ENCODE data around the gene SH3RF3.

Gene SH3RF3

GRCh38 chr2:109438146-109438545 lies 309.1 kb downstream of the SH3RF3 start:
- Mint-ChIP-seq H3K27ac (ENCODE audit: low read depth) (no peak overlapping the region), H3K36me3 (ENCODE audit: insufficient read depth) (no peaks in the 10 kb centered on the region), H3K9me3 (peaks cover 13% of the 10 kb centered on the region), H3K27me3 (peaks cover 49% of the 10 kb centered on the region), H3K4me1 (no peaks in the 10 kb centered on the region), H3K4me3 (no peak overlapping the region)
- DNase-seq (ENCODE audit: low spot score in 2 of 2) (no peak), ATAC-seq (replicated peaks; ENCODE audit: extremely low read depth, poor library complexity, severe bottlenecking) (no peak)

DNA sequence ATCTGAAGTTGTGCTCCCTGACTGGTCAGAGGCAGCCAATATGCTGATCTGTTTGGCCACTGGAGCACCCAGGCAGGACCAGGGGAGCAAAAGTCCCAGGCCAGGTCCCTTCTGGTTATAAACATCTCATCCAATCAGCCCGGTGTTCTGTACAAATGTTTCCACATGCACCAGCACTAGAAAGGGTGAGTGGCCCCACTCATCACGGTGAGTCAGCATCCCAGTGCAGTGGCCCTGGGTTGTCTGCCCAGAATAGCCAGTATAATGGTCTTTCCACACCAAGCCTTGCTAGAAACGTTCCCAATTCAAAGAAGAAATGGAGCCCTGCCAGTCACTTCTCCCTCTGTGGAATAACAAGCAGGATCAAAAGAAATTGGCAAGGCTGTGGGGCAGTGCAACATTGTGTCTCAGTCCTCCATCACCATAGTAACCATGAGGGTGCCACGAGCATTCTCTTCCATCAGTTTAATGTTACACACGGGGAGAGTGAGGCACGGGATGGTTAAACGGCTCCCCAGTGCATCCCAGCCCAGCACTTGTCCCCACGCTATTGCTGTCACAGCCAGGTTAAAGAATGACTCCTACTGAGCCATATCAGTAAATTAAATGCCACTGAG lies 309.9 kb downstream of the SH3RF3 start:
- H3K9me3 Mint-ChIP-seq = peaks cover 13% of the 10 kb centered on the region
- no peak overlapping the region for H3K27ac Mint-ChIP-seq (ENCODE audit: low read depth)
- no peak overlapping the region for H3K4me3 Mint-ChIP-seq
- DNase-seq (ENCODE audit: low spot score in 2 of 2) (no peak), ATAC-seq (replicated peaks; ENCODE audit: extremely low read depth, poor library complexity, severe bottlenecking) (no peak)
- peaks cover 49% of the 10 kb centered on the region for H3K27me3 Mint-ChIP-seq
- no peaks in the 10 kb centered on the region for H3K36me3 Mint-ChIP-seq (ENCODE audit: insufficient read depth)
- H3K4me1 Mint-ChIP-seq = no peaks in the 10 kb centered on the region

DNA sequence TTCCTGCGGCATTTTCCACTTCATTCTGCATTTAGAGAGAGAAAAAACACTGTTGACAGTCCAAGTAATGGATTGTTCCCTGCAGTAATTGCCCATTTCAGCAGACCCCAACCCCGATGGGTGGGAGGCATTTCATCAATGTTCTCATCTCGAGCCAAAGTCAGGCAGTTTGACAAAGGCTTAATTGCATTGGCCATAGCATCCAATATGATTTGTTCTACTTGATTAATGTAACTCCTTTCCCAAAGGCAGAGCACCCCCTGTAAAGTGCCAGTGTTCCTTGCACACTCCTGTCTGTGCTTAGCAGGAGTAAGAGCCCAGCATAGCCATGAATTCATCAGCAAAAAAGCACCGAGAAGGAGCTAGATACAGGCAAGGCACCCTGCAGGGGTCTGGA lies 310.4 kb downstream of the SH3RF3 start:
- Mint-ChIP-seq H3K36me3 (ENCODE audit: insufficient read depth) (no peaks in the 10 kb centered on the region), H3K27me3 (peaks cover 44% of the 10 kb centered on the region), H3K4me1 (no peaks in the 10 kb centered on the region), H3K9me3 (peaks cover 14% of the 10 kb centered on the region), H3K4me3 (no peak overlapping the region), H3K27ac (ENCODE audit: low read depth) (no peak overlapping the region)
- no peak for DNase-seq (ENCODE audit: low spot score in 2 of 2)
- no peak for ATAC-seq (replicated peaks; ENCODE audit: extremely low read depth, poor library complexity, severe bottlenecking)

DNA sequence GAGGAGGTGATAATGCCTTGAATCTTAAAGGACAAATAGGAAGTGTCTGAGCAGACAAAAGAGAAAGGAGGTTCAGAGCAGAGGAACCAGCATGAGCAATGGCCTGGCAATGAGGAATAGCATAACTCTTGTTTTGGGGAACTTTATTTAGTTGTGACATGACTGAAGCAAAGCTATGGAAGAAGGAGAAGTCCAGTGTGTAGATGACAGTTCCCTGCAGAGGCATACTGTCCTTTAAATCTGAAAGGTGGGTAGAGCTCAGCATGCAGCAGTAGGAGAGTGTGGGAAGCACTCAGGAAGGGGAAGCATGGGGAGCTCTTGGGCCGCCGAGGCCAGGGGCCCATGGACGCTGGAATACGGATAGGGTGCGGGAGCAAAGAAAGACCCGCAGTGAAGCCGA lies 311.0 kb downstream of the SH3RF3 start:
- ATAC-seq (replicated peaks; ENCODE audit: extremely low read depth, poor library complexity, severe bottlenecking) (no peak), DNase-seq (ENCODE audit: low spot score in 2 of 2) (no peak)
- Mint-ChIP-seq H3K4me3 (no peak overlapping the region), H3K27ac (ENCODE audit: low read depth) (no peak overlapping the region), H3K36me3 (ENCODE audit: insufficient read depth) (no peaks in the 10 kb centered on the region), H3K4me1 (no peaks in the 10 kb centered on the region), H3K27me3 (peaks cover 38% of the 10 kb centered on the region), H3K9me3 (peaks cover 20% of the 10 kb centered on the region)

DNA sequence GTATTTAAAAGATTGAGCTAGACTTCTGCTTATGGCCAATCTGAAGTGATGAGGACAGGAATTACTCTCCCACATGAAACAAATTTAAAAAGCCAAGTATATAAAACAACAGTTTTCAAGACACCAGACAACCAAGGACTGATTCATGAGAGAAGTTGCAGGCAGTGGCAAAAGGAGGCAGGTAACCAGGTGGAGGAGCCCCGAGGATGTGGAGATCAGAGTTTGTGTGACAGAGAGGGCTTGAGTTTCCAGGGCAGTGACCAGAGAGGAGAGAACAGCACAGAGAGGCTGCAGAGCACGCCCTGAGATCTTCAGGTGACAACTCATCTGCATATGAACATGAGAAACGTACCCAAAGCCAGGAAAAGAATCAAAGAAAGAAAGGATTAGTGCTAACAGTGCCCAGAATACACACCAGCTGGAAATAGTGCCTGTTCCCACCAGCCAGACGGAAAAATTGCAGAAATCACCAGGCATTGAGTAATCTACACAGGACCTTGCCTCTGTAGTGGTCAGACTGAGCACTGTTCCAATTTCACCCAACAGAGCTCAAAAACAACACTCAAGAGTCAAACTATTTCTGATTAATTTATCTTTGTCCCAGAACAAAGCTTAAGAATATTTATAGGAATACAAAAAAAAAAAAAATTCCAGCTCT lies 311.6 kb downstream of the SH3RF3 start:
- Mint-ChIP-seq H3K27me3 (peaks cover 32% of the 10 kb centered on the region), H3K36me3 (ENCODE audit: insufficient read depth) (no peaks in the 10 kb centered on the region), H3K4me1 (no peaks in the 10 kb centered on the region), H3K27ac (ENCODE audit: low read depth) (no peak overlapping the region), H3K4me3 (no peak overlapping the region), H3K9me3 (peaks cover 26% of the 10 kb centered on the region)
- ATAC-seq (replicated peaks; ENCODE audit: extremely low read depth, poor library complexity, severe bottlenecking) (no peak), DNase-seq (ENCODE audit: low spot score in 2 of 2) (no peak)

GRCh38 chr2:109442715-109443319 lies 313.8 kb downstream of the SH3RF3 start:
- DNase-seq (ENCODE audit: low spot score in 2 of 2) (no peak), ATAC-seq (replicated peaks; ENCODE audit: extremely low read depth, poor library complexity, severe bottlenecking) (no peak)
- Mint-ChIP-seq H3K4me3 (no peak overlapping the region), H3K27me3 (peaks cover 31% of the 10 kb centered on the region), H3K9me3 (peaks cover 28% of the 10 kb centered on the region), H3K27ac (ENCODE audit: low read depth) (no peak overlapping the region), H3K36me3 (ENCODE audit: insufficient read depth) (peaks cover 2% of the 10 kb centered on the region), H3K4me1 (no peaks in the 10 kb centered on the region)

- H3K36me3 Mint-ChIP-seq (ENCODE audit: insufficient read depth) = peaks cover 2% of the 10 kb centered on the region
- H3K4me3 Mint-ChIP-seq = no peak overlapping the region
- ATAC-seq (replicated peaks; ENCODE audit: extremely low read depth, poor library complexity, severe bottlenecking) (no peak), DNase-seq (ENCODE audit: low spot score in 2 of 2) (no peak)
- no peaks in the 10 kb centered on the region for H3K4me1 Mint-ChIP-seq
- H3K27me3 Mint-ChIP-seq = peaks cover 19% of the 10 kb centered on the region
- peaks cover 24% of the 10 kb centered on the region for H3K9me3 Mint-ChIP-seq
- no peak overlapping the region for H3K27ac Mint-ChIP-seq (ENCODE audit: low read depth)
Measured at GRCh38 chr2:109444916-109445315, 315.9 kb downstream of the SH3RF3 start.

- Mint-ChIP-seq H3K36me3 (ENCODE audit: insufficient read depth) (peaks cover 2% of the 10 kb centered on the region), H3K4me3 (no peak overlapping the region), H3K27me3 (peaks cover 3% of the 10 kb centered on the region), H3K27ac (ENCODE audit: low read depth) (no peak overlapping the region), H3K4me1 (no peaks in the 10 kb centered on the region), H3K9me3 (peaks cover 16% of the 10 kb centered on the region)
- no peak for DNase-seq (ENCODE audit: low spot score in 2 of 2)
- ATAC-seq (replicated peaks; ENCODE audit: extremely low read depth, poor library complexity, severe bottlenecking) = no peak
Measured at GRCh38 chr2:109446278-109447131, 317.5 kb downstream of the SH3RF3 start.

DNA sequence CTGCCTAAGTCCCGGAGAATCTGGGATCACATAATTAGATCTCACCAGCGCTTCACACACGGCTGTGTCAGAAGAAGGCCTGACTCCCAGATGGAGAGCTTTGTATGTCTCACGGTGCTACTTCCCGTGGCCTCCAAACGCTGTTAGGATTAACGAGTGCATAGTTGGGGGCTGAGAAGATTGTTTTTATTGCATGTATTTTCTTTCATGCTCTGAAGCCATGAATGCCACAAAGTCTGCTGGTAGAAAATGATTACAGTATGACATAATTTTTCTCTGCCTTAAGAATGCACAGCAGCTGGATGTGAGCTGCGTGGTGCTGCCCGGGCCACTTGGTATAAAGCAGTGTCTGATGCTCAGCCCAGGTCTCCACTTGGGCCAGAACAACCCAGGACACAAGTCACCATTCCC lies 318.3 kb downstream of the SH3RF3 start:
- ATAC-seq (replicated peaks; ENCODE audit: extremely low read depth, poor library complexity, severe bottlenecking) = no peak
- H3K27ac Mint-ChIP-seq (ENCODE audit: low read depth) = no peak overlapping the region
- no peaks in the 10 kb centered on the region for H3K4me1 Mint-ChIP-seq
- H3K9me3 Mint-ChIP-seq = peaks cover 14% of the 10 kb centered on the region
- H3K36me3 Mint-ChIP-seq (ENCODE audit: insufficient read depth) = peaks cover 2% of the 10 kb centered on the region
- DNase-seq (ENCODE audit: low spot score in 2 of 2) = no peak
- peaks cover 6% of the 10 kb centered on the region for H3K27me3 Mint-ChIP-seq
- no peak overlapping the region for H3K4me3 Mint-ChIP-seq

DNA sequence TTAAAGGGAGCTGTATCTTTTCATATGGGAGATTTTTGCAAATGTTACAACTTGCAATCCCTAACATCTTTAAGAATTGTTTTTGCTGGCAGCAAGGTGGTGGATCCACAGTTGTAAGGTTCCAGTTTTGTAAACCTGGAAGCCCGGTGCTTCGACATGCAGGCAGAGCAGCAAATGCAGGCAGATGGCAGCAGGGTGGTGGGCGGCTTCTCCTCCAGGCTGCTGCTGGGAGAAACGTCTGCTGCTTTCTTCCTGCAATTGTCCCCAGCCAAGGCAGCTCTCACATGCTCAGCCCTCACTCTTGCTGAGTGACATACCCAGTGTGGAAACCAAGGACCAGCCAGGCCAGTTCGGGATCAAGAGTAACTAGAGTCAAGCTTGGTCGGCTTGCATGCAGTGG lies 318.8 kb downstream of the SH3RF3 start:
- DNase-seq (ENCODE audit: low spot score in 2 of 2) = no peak
- Mint-ChIP-seq H3K4me3 (no peak overlapping the region), H3K36me3 (ENCODE audit: insufficient read depth) (peaks cover 2% of the 10 kb centered on the region), H3K9me3 (peaks cover 14% of the 10 kb centered on the region), H3K4me1 (no peaks in the 10 kb centered on the region), H3K27me3 (peaks cover 6% of the 10 kb centered on the region), H3K27ac (ENCODE audit: low read depth) (no peak overlapping the region)
- no peak for ATAC-seq (replicated peaks; ENCODE audit: extremely low read depth, poor library complexity, severe bottlenecking)

- ATAC-seq (replicated peaks; ENCODE audit: extremely low read depth, poor library complexity, severe bottlenecking) (no peak), DNase-seq (ENCODE audit: low spot score in 2 of 2) (no peak)
- Mint-ChIP-seq H3K4me3 (no peak overlapping the region), H3K27ac (ENCODE audit: low read depth) (no peak overlapping the region), H3K27me3 (peaks cover 6% of the 10 kb centered on the region), H3K4me1 (no peaks in the 10 kb centered on the region), H3K36me3 (ENCODE audit: insufficient read depth) (peaks cover 2% of the 10 kb centered on the region), H3K9me3 (peaks cover 14% of the 10 kb centered on the region)
Measured at GRCh38 chr2:109448207-109448606, 319.2 kb downstream of the SH3RF3 start.

DNA sequence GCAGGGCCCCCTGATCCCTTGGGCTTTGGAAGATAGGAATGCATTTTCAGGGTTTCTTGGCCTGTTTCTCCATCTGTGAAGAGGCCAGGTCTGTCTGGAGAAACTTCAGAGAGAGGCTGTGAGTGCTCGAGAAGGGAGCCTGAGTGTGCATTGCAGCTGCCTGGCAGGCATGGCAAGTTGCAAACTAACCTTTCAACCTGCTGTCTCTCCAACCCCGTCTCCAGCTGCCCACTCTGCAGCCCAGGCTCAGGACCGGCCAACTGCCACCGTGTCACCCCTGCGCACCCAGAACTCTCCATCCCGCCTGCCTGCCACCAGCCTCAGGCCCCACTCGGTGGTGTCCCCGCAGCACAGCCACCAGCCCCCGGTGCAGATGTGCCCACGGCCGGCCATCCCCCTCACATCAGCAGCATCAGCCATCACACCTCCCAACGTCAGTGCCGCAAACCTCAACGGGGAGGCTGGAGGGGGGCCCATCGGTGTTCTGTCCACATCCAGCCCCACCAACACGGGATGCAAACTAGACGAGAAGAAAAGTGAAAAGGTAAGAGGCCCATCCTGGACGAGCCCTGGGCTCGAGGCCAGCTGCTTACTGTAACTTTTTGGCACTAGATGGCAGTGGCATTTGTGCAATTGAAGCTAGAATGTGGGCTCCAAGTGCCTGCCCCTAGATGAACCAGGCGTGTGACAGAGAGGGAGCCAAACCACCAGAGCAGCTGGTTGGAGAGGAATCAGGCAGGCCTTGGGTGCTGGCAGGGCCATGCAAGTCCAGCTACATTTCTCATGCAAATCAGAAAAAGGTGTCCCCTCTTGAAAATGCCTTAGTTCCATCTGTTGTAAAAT lies 320.2 kb downstream of the SH3RF3 start:
- peaks cover 6% of the 10 kb centered on the region for H3K27me3 Mint-ChIP-seq
- H3K27ac Mint-ChIP-seq (ENCODE audit: low read depth) = no peak overlapping the region
- H3K4me3 Mint-ChIP-seq = no peak overlapping the region
- peaks cover 2% of the 10 kb centered on the region for H3K36me3 Mint-ChIP-seq (ENCODE audit: insufficient read depth)
- ATAC-seq (replicated peaks; ENCODE audit: extremely low read depth, poor library complexity, severe bottlenecking) (no peak), DNase-seq (ENCODE audit: low spot score in 2 of 2) (no peak)
- peaks cover 14% of the 10 kb centered on the region for H3K9me3 Mint-ChIP-seq
- no peaks in the 10 kb centered on the region for H3K4me1 Mint-ChIP-seq
